Heart left ventricle (tissue), 16 donors: ENCODE measurements around the gene CNPY1. TPM values are rescaled to one million over a fixed set of nuclear protein-coding genes. Genes with fewer than 3 reads are reported as not detected.

Source experiments
- ATAC-seq, 4 donors: fragments of 200-7000 bp; cut with Tn5 transposase; one replicate each; pipeline ENCODE4 v1.9.1; 2020 to 2022; ENCODE audit warnings: moderate library complexity in 4 of 4, mild to moderate bottlenecking in 3 of 4, moderate number of reproducible peaks in 1 of 4
- DNase-seq, 5 donors: peaks; one replicate each; pipeline ENCODE4 v3.0.0-alpha.2; 2020
- H3K27ac ChIP-seq, 12 donors: fragments of 200-600 bp; sonication (generic) in 4 of 12; one replicate each; pipeline versions ENCODE4 v1.5.0 to v1.8.0; 2016 to 2022; ENCODE audit warnings: mild to moderate bottlenecking in 2 of 12
- H3K27me3 ChIP-seq, 9 donors: fragments of 200-600 bp; sonication (generic) in 2 of 9; one replicate each; pipeline versions ENCODE4 v1.5.1 to v1.8.0; 2016 to 2022; ENCODE audit warnings: mild to moderate bottlenecking in 3 of 9
- H3K36me3 ChIP-seq, 9 donors: fragments of 200-600 bp; sonication (generic) in 2 of 9; one replicate each; pipeline versions ENCODE4 v1.5.0 to v1.8.0; 2018 to 2022; ENCODE audit warnings: mild to moderate bottlenecking in 2 of 9
- H3K4me1 ChIP-seq, 12 donors: fragments of 200-600 bp; sonication (generic) in 4 of 12; one replicate each; pipeline versions ENCODE4 v1.5.0 to v1.8.0; 2016 to 2022; ENCODE audit warnings: mild to moderate bottlenecking in 3 of 12
- H3K4me3 ChIP-seq, 12 donors: fragments of 200-600 bp; sonication (generic) in 4 of 12; one replicate each; pipeline versions ENCODE4 v1.5.0 to v1.8.0; 2017 to 2022; ENCODE audit warnings: mild to moderate bottlenecking in 9 of 12, moderate library complexity in 4 of 12
- H3K9me3 ChIP-seq, 12 donors: fragments of 200-600 bp; sonication (generic) in 4 of 12; one replicate each; pipeline versions ENCODE4 v1.5.0 to v1.8.0; 2016 to 2022; ENCODE audit warnings: mild to moderate bottlenecking in 1 of 12
- CTCF ChIP-seq, 12 donors: fragments of 200-600 bp; sonication (generic) in 4 of 12; IDR thresholded peaks; one replicate each; pipeline versions ENCODE4 v1.5.0 to v1.8.0; 2018 to 2022; ENCODE audit warnings: antibody characterized with exemption in 12 of 12, mild to moderate bottlenecking in 5 of 12
- POLR2A ChIP-seq, 2 donors: fragments of 450-650 bp; IDR thresholded peaks; one replicate each; pipeline ENCODE4 v1.6.1; 2017; ENCODE audit warnings: antibody characterized with exemption in 2 of 2, mild to moderate bottlenecking in 2 of 2, moderate library complexity in 2 of 2
- WGBS, 4 donors: extraction: QIAGEN DNeasy Blood & Tissue Kit in 2 of 4; methylation state at CpG; one replicate each; pipeline versions ENCODE4 v1.1.5 to v1.1.7; 2013 to 2018; 5-methylcytosine and 5-hydroxymethylcytosine counted together
- intact Hi-C, 10 donors: fragments of 100-400 bp; cut with DNase I; formaldehyde crosslinking; loops; one replicate each; pipeline versions ENCODE4 v1.11.1 to v1.14.2; 2022
- polyA plus RNA-seq, 2 donors: library from polyadenylated mRNA; stranded (reverse); fragments of 200-250 nt; gene quantifications; one replicate each; pipeline ENCODE4 v1.2.3, GENCODE V29; 2013
- total RNA-seq, 9 donors: library from RNA; depleted of rRNA in 2 of 9; stranded (reverse); fragments of >200 nt in 2 of 9; fragmentation: NEBNext Ultra II Directional in 3 of 9; extraction: Animal tissue kit (Norgen Biotek cat#: 25700) in 3 of 9; gene quantifications; one replicate each; pipeline versions ENCODE4 v1.1.0 to v1.2.4, GENCODE V29; 2016 to 2023
- donor health status: ischemic (EF 13 %, LVEDD 7.1; RV severe dilation, severe dysfunction).
- donor health status: healthy with polysubstance abuse.
- donor health status: DM: no; HTN: yes; CAD: no.
- donor health status: DM: no; HTN: no; CAD: no.
- donor health status: ischemic (EF 25% LVEDD 6.9; RV normal size, moderate dysfunction).
- donor health status: ischemic (EF 25% LVEDD 5.7; RV mildly dilated, moderate dysfunction).
- donor health status: healthy.
- donor health status: DM: yes; HTN: yes; CAD: no.
- donor health status: ischemic (EF 35%, LVEDD 5.7; RV mildly dilated, moderate dysfunction).
- donor health status: nonischemic (EF 11% LVEDD 7.7; RV severe dilation, severe dysfunction).
- donor health status: DM: yes; HTN: yes; CAD: no.
- donor health status: PGD.
- donor health status: ischemic (EF 29% LVEDD 5.4; RV normal size, mild dysfunction).
- donor health status: nonischemic (EF 23%, LVEDD 6.1; RV moderate dilation, normal function).

The CNPY1 gene
- total and polyA plus RNA-seq, 11 donors = not detected

- DNase-seq = no peak
- no peak for ATAC-seq
- Histone ChIP-seq H3K27me3 (peaks cover 0 to 15% (median 0%) of the 10 kb centered on the region in 9 donors), H3K9me3 (no peaks in the 10 kb centered on the region), H3K4me3 (no peak overlapping the region), H3K27ac (no peak overlapping the region), H3K36me3 (no peaks in the 10 kb centered on the region), H3K4me1 (peaks cover 0 to 9% (median 0%) of the 10 kb centered on the region in 12 donors)
- TF ChIP-seq POLR2A (IDR thresholded peaks at IDR 0.05) (no peak), CTCF (IDR thresholded peaks at IDR 0.05) (no peak)
- intact Hi-C loops = no loop called here
- 75 to 81% (median 77%) methylated on average over 9 of the region's 9 CpGs for WGBS, 4 donors
These were observed 35.6 kb upstream of the CNPY1 start for GRCh38 chr7:155581954-155582353.

GRCh38 chr7:155581107-155581830 is 34.9 kb upstream of the CNPY1 start:
- H3K4me1 ChIP-seq = peaks cover 0 to 9% (median 0%) of the 10 kb centered on the region in 12 donors
- H3K27ac ChIP-seq = no peak overlapping the region
- no peak overlapping the region for H3K4me3 ChIP-seq
- WGBS, 4 donors = 55 to 76% (median 60%) methylated on average over 9 to 11 of the region's 11 CpGs
- DNase-seq (peak in 1 of 5 donors; percentile 15), ATAC-seq (no peak)
- intact Hi-C loops = no loop called here
- H3K36me3 ChIP-seq = no peaks in the 10 kb centered on the region
- peaks cover 0 to 13% (median 0%) of the 10 kb centered on the region in 9 donors for H3K27me3 ChIP-seq
- no peak for TF ChIP-seq POLR2A (IDR thresholded peaks at IDR 0.05)
- no peak for TF ChIP-seq CTCF (IDR thresholded peaks at IDR 0.05)
- no peaks in the 10 kb centered on the region for H3K9me3 ChIP-seq

GRCh38 chr7:155580367-155580766 is 34.0 kb upstream of the CNPY1 start:
- TF ChIP-seq POLR2A (IDR thresholded peaks at IDR 0.05) = no peak
- no peak for TF ChIP-seq CTCF (IDR thresholded peaks at IDR 0.05)
- Histone ChIP-seq H3K9me3 (no peaks in the 10 kb centered on the region), H3K27ac (no peak overlapping the region), H3K4me1 (peaks cover 0 to 8% (median 0%) of the 10 kb centered on the region in 12 donors), H3K36me3 (no peaks in the 10 kb centered on the region), H3K4me3 (no peak overlapping the region), H3K27me3 (peaks cover 0 to 13% (median 0%) of the 10 kb centered on the region in 9 donors)
- intact Hi-C loops = no loop called here
- no peak for ATAC-seq
- WGBS, 4 donors = 45 to 58% (median 57%) methylated on average over 3 of the region's 3 CpGs
- DNase-seq = no peak

GRCh38 chr7:155579565-155579964 is 33.2 kb upstream of the CNPY1 start:
- no peak for ATAC-seq
- Histone ChIP-seq H3K4me1 (no peaks in the 10 kb centered on the region), H3K36me3 (no peaks in the 10 kb centered on the region), H3K9me3 (no peaks in the 10 kb centered on the region), H3K27ac (no peak overlapping the region), H3K27me3 (peaks cover 0 to 11% (median 0%) of the 10 kb centered on the region in 9 donors), H3K4me3 (no peak overlapping the region)
- intact Hi-C loops = no loop called here
- peak in 1 of 5 donors; percentile 33 for DNase-seq
- TF ChIP-seq CTCF (IDR thresholded peaks at IDR 0.05) (no peak), POLR2A (IDR thresholded peaks at IDR 0.05) (no peak)
- 77 to 81% (median 80%) methylated on average over 12 to 13 of the region's 13 CpGs for WGBS, 4 donors
